HuH-7.5 (cell line): ENCODE results near the gene PCNX2.

Experiments used
- DNase-seq: peaks from one replicate; pipeline ENCODE4 v3.0.0; 2011; ENCODE audit warnings: low spot score

Gene PCNX2

GRCh38 chr1:233319272-233319671 lies 23.7 kb upstream of the PCNX2 start:
- DNase-seq = no peak

DNA sequence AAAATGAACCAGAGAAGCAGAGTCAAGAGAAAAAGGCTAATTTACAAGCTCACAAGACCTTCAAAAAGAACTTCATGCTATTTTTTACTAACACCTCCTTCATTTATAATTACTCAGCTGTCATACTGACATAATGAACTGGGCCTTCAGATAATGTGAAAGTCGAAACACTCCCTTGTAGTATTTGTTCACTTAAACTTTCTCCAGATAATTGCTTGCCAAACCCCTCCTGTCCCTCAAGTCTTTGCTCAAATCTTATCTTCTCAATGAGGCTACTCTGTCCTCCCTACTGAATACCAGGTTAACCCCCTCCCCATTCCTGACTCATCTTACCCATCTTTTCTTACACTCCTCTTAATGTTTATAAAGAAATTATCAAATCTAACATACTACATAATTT lies 20.9 kb upstream of the PCNX2 start:
- DNase-seq = no peak

DNA sequence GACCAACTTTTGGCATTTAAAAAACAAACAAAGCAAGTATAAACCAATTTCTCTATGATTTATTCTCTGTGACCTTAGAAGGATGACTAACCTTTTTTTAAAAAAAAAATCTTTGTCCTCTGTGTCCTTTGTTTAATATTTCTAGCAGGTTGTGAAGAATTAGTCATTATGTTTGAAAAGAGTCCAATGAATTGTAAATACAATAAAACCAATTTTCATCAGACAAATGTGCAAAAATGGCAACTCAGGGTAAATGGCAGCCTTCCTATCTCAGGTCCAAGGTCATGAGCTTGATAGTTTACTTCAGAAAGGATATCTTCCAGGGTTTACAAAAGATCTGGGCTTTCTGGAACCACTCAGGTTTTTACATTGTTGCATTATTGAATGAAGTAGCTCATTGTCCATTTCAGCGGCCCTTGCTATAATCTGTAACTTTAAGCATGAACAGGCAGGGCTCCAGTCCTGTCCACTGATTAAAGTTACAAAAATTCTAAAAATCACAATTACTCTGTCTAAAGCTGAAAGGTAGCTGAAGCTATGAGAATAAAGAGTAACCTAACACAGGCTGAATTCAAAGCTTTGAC lies 20.3 kb upstream of the PCNX2 start:
- no peak for DNase-seq

DNA sequence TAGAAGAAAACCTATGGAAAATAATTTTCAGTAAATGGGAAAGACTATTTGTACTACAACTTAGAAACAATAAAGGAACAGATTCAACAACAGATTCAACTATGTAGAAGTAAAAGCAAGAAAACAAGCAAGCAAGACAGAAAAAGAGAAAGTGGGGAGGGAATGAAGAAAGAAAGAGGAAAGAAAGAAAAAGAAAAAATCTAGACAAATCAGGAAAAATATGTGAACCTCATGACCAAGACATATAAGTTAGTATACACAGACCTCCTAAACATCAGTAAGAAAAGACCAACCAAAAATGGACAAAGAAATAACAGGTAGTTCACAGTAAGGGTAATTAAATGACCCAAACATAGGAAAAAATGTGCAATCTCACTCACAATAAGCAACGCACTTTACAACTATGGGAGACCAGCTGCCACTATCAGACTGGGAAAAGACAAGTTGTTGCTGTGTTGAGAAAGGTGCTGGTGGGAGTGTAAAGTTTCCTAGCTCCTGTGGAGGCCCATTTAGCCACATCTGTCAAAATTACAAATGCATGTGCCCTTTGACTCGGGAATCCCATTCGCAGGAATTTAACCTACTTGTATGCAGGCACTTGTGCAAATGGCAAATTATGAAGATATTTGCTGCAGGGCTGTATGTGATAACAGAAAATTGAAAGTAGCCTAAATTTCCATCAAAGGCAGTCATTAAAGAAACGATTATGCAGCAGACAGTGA lies 18.1 kb upstream of the PCNX2 start:
- no peak for DNase-seq

- no peak for DNase-seq
Observed at GRCh38 chr1:233304489-233305102, 9.1 kb upstream of the PCNX2 start.

DNA sequence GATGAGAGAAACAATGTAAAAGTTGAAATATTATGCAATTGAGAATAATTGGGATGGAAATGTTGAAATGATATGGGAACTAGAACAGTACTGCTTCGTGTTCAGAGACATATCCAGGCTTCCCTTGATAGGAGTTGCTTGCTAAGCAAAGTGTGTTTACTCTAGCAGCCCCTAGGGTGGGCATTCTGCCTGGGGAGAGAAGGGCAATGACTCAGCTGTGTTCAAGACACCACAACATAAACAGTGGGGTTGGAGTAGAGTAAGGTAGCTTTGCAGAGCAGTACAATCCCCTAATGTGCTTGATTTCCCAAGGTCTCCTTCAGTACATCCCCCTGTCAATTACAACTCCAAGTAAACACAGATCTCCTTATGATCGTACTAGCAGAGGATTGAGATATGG lies 4.8 kb upstream of the PCNX2 start:
- DNase-seq = no peak

DNA sequence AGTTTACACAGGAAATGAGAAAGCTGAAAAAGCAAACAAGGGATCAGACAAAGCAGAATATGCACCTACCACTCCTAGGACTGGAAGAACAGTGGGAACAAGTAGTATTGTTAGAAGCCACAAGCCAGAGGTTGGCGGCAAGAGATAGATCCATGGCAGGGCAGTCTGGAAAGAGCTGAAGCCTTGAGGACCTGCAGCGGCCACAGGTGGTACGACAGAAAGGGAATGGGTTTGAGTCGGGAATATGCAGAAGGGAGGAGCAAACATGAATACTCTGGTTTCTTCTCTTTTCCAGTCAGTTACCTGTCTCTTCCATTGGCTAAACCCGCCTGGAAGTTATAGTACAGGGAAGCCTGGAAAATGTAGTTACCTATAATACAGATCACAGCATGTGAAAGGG lies 3.9 kb upstream of the PCNX2 start:
- DNase-seq = no peak

DNA sequence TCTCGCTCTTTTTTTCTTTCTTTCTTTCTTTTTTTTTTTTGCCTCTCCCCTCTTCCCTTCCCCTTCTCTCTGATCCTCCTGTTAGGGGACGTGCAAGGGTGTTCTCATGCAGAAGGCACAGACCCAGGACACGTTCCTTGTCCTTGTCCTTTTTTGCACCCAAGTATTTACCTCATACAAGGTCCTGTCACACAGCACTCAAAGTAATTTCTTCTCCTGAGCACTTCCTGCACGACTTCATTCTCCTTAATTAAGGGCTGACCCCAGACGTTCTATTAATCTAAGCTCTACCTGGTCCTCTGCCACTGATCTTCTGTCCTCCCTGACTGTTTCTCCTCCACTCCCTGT lies 424 bp upstream of the PCNX2 start:
- DNase-seq = no peak

GRCh38 chr1:233294913-233295236 lies 650 bp downstream of the PCNX2 start:
- DNase-seq = no peak

DNA sequence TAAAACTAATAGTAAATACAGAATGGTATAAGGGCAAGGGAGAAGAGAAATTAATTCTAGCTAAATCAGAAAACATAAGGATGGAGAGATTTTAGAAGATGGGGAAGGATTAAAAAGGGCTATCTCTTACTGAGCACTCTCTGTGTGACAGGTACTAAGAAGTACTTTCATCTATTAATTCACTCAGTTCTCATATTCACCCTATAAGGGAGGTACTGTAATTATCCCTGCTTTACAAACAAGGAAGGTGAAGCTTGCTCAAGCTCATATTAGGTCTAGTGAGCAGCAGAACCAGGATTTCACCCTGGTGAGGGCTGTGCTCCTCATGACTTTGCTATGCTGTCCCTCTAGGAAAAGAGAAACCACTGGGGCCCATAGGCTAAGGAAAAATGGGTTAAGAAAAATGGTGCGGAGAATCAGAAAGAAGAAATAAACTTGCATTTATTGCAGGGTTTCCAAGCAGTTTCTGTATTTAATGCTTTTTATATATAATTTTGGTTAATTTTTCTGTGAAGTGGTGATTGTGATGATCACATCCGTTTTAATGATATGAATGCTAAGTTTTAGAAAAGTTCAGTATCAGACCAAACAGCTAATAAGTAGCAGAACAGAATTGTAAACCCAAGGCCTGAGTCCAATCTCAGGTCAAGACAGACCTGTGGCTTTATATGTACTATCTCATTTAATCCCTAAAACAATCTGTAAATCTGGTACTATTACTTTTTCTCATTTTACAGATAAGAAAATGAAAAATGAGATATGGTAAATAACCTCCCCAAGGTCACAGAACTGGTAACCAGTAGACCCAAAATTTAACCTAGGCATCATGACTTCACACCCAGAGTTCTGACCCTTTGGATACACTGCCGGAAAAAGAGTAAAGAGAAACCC lies 1.7 kb downstream of the PCNX2 start:
- DNase-seq = no peak

GRCh38 chr1:233290396-233291034 lies 5.0 kb downstream of the PCNX2 start:
- no peak for DNase-seq

GRCh38 chr1:233289676-233290075 lies 5.8 kb downstream of the PCNX2 start:
- DNase-seq = no peak

DNA sequence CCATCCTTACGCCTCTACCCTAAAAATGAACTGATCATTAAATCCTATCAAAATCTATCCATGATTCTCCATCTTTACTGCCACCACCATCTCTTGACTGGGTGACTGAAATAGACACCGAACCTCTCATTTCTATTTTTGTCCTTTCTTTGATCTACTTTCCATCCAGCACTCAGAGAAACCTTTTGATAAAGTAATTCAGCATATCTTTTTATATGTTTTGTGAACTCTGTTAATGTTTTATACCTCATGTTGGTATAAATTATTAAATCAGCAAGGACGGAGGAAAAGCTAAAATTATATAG lies 13.0 kb downstream of the PCNX2 start:
- DNase-seq = no peak

DNA sequence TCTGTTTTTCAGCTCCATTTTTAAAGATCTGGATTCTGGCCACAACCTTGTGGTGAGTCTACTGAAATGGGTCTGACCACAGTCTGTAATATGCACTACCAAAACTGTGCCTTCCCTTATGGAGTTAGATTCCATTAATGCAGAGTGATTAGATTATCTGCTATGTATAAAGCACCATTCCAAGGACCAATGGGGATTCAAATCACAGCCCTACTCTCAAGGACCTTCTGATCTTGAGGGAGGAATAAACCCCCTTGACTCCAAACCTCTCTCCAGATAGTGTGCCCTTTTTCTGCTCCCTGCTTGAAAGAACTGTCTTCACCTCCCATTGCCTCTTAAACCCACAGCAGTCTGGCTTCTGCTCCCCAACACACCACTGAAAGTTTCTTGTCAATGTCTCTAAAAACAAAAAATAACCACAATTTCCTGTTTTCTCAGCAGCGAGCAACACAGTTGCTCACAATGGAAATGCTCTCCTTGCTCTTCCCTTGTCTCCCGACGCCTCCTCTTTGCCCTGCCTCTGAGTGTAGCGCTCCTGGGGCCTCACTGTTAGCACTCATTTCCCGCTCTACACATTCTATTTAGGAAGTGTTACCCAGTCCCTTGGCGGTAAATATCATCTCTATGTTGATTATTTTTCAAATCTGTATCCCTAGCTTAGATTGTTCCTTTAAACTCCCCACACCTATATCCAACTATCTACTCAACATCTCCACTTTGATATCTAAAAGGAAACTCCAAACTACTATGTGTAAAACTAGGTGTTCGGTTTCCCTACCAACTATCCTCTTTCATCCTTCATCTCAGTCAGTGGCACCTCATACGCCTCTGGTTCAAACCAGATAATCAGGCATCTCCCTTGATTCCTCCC lies 13.6 kb downstream of the PCNX2 start:
- no peak for DNase-seq

- no peak for DNase-seq
Observed at GRCh38 chr1:233279971-233280370, 15.6 kb downstream of the PCNX2 start.

DNA sequence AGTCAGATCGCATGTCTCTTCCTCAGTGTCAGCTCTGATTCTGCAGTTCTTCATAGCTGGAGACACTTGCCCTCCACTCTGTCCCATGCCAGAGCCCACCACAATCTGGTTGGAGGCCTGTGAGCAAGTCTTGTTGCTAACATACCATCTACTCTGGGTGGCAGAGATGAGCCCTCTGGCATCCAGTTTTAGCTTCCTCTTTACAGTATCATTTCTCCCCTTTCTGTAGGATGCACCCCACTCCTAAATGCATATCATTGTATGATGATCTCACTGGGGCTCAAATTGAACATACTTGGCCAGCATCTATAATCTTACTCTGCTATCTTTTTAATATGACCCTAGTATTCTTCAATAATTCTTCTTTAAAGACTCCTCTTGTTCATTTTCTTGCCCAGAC lies 16.9 kb downstream of the PCNX2 start:
- DNase-seq = no peak

GRCh38 chr1:233277637-233278606 lies 17.6 kb downstream of the PCNX2 start:
- no peak for DNase-seq

DNA sequence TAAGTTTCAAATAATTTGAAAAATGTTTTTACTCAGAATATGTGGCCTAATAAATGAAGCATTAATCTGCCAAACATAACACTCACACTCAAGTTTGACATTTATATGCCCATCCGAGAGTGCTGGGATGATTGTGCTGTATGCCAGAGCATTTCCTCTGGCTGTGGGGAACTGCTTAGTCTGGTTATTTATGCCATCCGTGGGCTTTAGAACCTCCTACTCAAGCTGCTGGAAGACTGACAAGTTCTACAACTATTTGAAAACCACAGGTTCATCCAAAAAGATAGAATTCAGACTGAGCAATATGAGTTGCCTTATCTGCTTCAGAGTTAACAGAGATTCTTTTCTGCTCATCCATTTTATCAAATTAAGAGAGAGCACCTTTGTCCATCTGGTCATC lies 25.9 kb downstream of the PCNX2 start:
- DNase-seq = no peak

DNA sequence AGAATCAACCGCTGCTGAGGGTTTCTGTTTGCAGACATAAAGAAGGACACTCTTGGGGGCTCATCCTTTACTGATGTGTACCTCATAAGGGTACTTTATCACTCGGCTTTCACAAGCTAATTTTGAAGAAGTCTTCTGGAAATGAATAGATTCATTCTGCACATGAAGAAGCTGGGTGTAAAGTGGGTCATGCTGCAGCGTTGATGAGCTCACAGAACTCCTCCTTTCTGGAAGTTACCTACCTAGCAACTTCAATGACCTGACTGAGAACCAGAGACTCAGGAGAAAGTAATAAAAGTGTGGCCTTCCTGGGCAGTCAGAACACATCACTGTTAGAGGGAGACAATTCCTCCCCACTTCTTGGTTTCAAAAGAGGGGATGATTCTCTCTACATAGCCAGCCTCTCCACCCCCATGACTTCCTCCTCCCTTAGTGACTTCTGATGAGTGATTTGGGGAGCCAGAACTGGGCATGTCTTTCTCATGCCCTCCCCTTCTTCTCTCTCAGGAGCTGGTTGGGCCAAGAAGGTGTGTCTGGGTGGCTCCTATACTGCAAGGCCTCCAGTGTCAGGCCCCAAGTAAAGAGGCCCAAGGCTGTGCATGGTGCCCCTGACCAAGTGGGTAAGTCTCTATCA lies 27.0 kb downstream of the PCNX2 start:
- DNase-seq = no peak

DNA sequence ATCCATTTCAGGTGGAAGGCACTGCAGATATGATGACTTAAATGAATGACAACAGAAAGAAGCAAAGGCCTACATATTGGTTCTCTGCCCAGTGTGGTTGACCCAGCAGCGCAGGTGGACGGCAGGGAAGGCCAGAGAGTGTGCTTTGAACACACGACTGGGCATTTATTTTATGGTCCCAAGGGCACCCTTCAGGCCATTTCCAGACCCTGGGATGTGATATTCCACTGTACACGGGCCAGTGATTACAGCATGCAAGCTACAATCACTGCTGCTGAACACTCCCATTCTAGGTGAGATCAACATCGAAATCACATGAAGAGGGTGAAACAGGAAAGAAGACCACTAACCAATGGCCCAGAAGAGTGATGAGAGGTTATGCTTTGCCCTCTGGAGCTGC lies 33.8 kb downstream of the PCNX2 start:
- no peak for DNase-seq
